Ishikawa (cell line): ENCODE data around the gene PRR36.

Source experiments
- CEBPB ChIP-seq: IDR thresholded peaks from 2 replicates; pipeline ENCODE4 v1.6.1; 2012
- CREB1 ChIP-seq: IDR thresholded peaks from 2 replicates; pipeline ENCODE4 v1.6.1; 2012; ENCODE audit warnings: low read depth
- EGR1 ChIP-seq: IDR thresholded peaks from 2 replicates; pipeline ENCODE4 v1.6.1; 2012
- EP300 ChIP-seq: IDR thresholded peaks from 2 replicates; pipeline ENCODE4 v1.6.1; 2012; ENCODE audit warnings: borderline replicate concordance
- FOXM1 ChIP-seq: IDR thresholded peaks from 2 replicates; pipeline ENCODE4 v1.6.1; 2012; ENCODE audit warnings: low read depth, borderline replicate concordance
- MAX ChIP-seq: IDR thresholded peaks from 2 replicates; pipeline ENCODE4 v1.6.1; 2012
- NFIC ChIP-seq: IDR thresholded peaks from 2 replicates; pipeline ENCODE4 v1.6.1; 2012
- RAD21 ChIP-seq: IDR thresholded peaks from 2 replicates; pipeline ENCODE4 v1.6.1; 2012; ENCODE audit warnings: low read depth
- REST ChIP-seq: IDR thresholded peaks from 2 replicates; pipeline ENCODE4 v1.6.1; 2012; ENCODE audit warnings: low read depth, mild to moderate bottlenecking
- TAF1 ChIP-seq: IDR thresholded peaks from 2 replicates; pipeline ENCODE4 v1.6.1; 2012; ENCODE audit warnings: low read depth, mild to moderate bottlenecking
- TCF12 ChIP-seq: IDR thresholded peaks from 2 replicates; pipeline ENCODE4 v1.6.1; 2012; ENCODE audit warnings: low read depth
- TEAD4 ChIP-seq: IDR thresholded peaks from 2 replicates; pipeline ENCODE4 v1.6.1; 2012
- USF1 ChIP-seq: IDR thresholded peaks from 2 replicates; pipeline ENCODE4 v1.6.1; 2012
- YY1 ChIP-seq: IDR thresholded peaks from 2 replicates; pipeline ENCODE4 v1.6.1; 2012; ENCODE audit warnings: low read depth
- ZBTB7A ChIP-seq: IDR thresholded peaks from 2 replicates; pipeline ENCODE4 v1.6.1; 2012; ENCODE audit warnings: low read depth

Gene PRR36

GRCh38 chr19:7914099-7914498 lies 39.9 kb upstream of the PRR36 start:
- no peak for TF ChIP-seq USF1
- no peak for TF ChIP-seq YY1
- TF ChIP-seq ZBTB7A = no peak
- no peak for TF ChIP-seq TEAD4
- no peak for TF ChIP-seq FOXM1
- no peak for TF ChIP-seq CREB1
- TF ChIP-seq CEBPB = no peak
- TF ChIP-seq EGR1 = no peak

GRCh38 chr19:7913652-7914051 lies 39.5 kb upstream of the PRR36 start:
- no peak for TF ChIP-seq NFIC
- no peak for TF ChIP-seq EP300
- no peak for TF ChIP-seq TCF12
- TF ChIP-seq EGR1 = no peak
- no peak for TF ChIP-seq USF1
- TF ChIP-seq MAX = no peak
- TF ChIP-seq TAF1 = no peak
- TF ChIP-seq FOXM1 = no peak
- TF ChIP-seq YY1 = no peak
- no peak for TF ChIP-seq TEAD4

- no peak for TF ChIP-seq USF1
- TF ChIP-seq CREB1 = no peak
- no peak for TF ChIP-seq EGR1
- TF ChIP-seq TEAD4 = no peak
- TF ChIP-seq CEBPB = no peak
- no peak; the same call in 1 of the 2 replicates for TF ChIP-seq ZBTB7A
- TF ChIP-seq REST = no peak
- TF ChIP-seq MAX = no peak
Observed at GRCh38 chr19:7912697-7913564, 38.7 kb upstream of the PRR36 start.

GRCh38 chr19:7912144-7912696 lies 38.0 kb upstream of the PRR36 start:
- TF ChIP-seq FOXM1 (no peak), TCF12 (no peak), USF1 (no peak), EGR1 (no peak)

- TF ChIP-seq FOXM1 = no peak
- TF ChIP-seq NFIC = no peak
- no peak for TF ChIP-seq RAD21
- TF ChIP-seq TCF12 = no peak
- no peak for TF ChIP-seq TEAD4
- TF ChIP-seq CREB1 = no peak
- no peak for TF ChIP-seq MAX
- no peak for TF ChIP-seq TAF1
- TF ChIP-seq USF1 = no peak
- TF ChIP-seq REST = no peak
- TF ChIP-seq YY1 = no peak
- no peak for TF ChIP-seq ZBTB7A
- no peak for TF ChIP-seq CEBPB
- no peak for TF ChIP-seq EGR1
- no peak for TF ChIP-seq EP300
Observed at GRCh38 chr19:7911508-7912143, 37.4 kb upstream of the PRR36 start.
